LNCAP (cell line): ENCODE data around the gene CRYAA.

Source experiments
- TF ChIP-seq, protein P1 (sequence below): fragments of 450-650 bp; IDR thresholded peaks from 2 replicates; pipeline ENCODE4 v1.5.1; 2017; ENCODE audit warnings: mild to moderate bottlenecking

Gene CRYAA

DNA sequence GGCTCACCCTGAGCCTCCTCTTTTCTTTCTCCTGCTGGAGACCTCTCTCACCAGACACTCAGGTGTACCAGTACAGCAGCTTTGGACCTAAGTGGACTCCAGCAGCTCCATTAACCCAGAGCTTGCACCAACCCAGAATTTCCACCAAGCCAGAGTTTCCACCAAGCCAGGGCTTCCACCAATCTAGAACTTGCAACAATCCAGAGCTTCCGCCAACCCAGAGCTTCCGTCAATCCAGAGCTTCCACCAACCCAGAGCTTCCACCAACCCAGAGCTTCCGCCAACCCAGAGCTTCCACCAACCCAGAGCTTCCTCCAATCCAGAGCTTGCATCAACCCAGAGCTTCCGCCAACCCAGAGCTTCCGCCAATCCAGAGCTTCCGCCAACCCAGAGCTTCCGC, 23.2 kb downstream of the CRYAA start:
- TF ChIP-seq, protein P1, sequence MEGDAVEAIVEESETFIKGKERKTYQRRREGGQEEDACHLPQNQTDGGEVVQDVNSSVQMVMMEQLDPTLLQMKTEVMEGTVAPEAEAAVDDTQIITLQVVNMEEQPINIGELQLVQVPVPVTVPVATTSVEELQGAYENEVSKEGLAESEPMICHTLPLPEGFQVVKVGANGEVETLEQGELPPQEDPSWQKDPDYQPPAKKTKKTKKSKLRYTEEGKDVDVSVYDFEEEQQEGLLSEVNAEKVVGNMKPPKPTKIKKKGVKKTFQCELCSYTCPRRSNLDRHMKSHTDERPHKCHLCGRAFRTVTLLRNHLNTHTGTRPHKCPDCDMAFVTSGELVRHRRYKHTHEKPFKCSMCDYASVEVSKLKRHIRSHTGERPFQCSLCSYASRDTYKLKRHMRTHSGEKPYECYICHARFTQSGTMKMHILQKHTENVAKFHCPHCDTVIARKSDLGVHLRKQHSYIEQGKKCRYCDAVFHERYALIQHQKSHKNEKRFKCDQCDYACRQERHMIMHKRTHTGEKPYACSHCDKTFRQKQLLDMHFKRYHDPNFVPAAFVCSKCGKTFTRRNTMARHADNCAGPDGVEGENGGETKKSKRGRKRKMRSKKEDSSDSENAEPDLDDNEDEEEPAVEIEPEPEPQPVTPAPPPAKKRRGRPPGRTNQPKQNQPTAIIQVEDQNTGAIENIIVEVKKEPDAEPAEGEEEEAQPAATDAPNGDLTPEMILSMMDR, result no peak

DNA sequence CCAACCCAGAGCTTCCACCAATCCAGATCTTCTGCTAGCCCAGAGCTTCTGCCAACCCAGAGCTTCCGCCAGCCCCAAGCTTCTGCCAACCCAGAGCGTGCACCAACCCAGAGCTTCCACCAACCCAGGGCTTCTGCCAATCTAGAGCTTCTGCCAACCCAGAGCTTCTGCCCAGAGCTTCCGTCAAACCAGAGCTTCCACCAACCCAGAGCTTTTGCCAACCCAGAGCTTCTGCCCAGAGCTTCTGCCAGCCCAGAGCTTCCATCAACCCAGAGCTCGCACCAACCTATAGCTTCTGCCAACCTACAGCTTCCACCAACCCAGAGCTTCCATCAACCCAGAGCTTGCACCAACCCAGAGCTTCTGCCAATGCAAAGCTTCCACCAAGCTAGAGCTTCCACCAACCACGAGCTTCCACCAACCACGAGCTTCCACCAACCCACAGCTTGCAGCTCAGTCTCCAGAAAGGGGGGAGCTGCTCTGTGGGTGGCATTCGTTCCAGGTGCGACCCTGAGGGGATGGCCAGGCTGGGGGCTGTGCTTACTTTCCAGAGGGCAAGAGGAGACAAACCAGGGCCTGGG, 23.8 kb downstream of the CRYAA start:
- TF ChIP-seq, protein P1, result no peak

DNA sequence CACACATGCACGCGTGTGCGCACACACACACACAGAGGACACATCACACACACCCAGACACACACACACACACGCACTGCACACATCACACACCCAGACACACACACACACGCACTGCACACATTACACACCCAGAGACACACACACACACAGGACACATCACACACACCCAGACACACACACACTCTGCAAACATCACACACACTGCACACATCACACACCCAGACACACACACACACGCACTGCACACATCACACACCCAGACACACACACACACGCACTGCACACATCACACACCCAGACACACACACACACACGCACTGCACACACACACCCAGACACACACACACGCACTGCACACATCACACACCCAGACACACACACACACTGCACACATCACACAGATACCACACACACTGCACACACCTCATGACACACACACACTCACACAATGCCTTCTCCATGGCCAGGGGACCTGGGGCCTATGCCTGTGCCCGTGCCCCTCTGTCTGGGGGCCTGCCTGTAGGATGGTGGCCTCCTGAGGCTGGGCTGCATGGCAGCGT, 24.4 kb downstream of the CRYAA start:
- TF ChIP-seq, protein P1, result no peak

DNA sequence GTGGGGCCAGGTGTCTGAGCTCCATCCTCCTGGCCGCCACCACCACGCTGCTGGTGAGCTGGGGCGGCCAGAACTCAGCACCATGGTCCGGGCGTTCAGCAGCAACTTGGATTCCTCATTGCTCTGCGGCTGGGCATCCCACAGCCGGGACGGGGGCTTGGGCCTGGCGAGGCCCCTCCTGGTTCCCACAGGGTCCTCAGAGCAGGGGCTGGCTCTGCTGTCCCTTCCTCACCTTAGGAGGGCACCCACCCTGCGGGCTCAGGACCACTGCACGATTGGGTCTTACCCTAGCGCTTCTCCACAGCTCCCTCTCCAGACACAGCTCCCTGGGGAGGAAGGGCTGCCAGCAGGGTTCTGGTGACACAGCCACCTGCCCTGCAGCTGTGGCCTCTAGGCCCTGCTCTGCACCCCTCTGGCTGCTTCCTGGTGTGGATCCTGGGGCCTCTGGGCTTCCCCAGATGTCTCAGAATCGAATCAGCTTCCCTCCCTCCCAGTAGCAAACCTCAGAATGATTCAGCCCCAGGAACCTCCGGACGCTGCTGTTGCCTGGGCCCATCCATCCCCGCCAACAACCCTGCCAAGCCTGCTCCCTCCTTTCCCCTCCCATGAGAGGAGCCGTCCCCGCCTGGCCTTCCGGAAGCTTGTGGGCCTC, 25.0 kb downstream of the CRYAA start:
- TF ChIP-seq, protein P1, result no peak

DNA sequence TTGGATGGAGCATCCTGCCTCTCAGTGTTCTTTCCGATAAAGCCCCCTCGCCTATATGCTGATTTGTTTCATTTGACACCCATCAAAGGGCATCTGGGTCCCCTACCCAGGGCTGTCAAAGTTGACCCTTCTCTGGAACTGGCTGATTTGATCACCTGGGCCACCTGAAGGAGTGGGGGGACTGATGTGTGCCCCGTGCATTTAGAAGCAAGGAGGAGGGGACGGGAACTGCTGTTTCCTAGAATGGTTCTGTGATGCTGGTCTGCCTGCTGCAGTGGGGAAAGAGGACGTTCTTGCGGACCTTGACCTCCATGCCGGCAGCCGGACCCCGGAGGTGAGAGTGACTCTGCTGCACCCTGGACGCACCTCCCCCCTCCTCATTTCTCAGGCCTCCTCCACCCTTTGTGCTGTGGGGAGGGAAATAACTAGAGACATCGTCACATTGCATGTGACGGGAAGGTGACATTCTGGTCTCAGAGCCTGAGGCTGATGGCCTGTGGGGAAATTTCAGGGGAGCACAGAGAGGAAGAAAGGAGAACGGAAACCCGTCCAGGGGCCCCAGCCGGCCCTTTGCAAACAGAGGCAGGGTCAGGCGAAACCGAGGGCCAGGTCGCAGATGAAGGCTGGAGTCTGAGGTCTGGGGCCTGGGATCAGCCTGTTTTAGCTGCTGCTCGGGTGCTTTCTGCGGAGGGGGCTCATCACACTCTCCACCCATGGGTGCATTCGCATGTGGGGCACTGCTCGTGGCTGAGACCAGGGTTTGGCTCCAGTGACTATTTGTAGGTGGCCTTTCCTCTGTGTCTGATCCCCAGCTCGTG, 25.7 kb downstream of the CRYAA start:
- TF ChIP-seq, protein P1, result no peak

DNA sequence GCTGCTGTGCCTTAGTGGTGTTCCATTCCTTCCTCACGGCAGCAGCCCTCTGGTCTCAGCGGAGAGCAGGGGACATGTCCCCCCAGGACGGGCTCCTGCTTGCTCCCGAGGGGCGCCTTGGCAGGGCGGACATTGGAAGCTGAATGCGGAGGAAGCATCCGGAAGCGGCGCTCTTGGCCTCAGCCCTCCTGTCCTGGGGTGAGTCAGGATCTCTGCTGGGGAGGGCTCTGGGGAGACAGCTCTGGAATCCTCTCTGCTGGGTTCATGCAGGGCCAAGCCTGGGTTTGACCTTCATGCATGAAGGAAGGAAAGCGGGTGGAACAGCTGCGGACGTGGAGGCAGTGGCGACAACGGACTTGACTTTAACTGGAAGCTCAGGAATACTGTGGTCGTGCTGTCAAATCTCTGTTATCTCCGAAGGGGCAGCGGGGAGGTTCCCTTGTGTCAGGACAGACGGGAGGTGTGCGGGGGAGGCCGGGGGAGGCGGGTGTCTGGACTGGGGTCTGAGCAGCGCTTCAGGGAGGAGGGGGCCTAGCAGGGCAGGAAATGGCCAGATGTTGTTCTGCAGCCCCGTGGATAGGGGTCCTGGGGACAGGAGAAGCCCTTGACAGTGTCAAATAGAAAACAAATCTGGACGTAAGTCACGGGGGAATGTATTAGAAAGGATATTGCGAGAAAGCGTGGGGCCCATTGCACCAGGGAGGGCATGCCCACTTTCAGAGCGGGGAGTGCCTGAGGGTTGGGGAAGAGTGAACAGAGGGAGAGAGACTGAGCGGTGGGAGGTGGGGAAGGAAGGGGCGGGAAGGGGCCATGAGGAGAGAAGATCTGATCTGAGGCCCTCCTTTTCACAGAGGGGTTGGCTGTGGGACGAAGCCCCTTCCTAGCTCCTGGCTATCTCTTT, 26.6 kb downstream of the CRYAA start:
- TF ChIP-seq, protein P1, result no peak

DNA sequence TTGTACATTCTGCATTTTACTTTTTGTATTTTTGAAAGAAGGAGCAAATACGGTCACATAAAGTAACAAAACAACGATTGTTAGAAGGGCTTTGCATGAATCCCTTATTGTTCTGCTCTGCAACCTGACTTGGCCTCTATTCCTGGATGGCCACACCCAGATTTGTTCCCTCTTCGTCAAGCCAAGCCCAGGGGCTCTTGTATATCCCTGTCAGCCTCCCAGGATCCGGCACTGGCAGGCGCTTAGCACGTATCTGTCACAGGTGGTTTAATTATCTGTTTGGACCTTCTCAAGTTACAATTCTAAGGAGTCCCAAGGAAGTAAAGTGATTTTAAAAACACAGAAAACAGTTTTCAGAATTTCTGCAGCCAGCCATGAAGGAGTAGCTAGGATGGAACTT, 28.0 kb downstream of the CRYAA start:
- TF ChIP-seq, protein P1, result no peak
